H7 (cell line): Measurements from ENCODE around the gene BBS4. TPM values are rescaled to one million over a fixed set of nuclear protein-coding genes. Genes with fewer than 3 reads are reported as not detected.
"Not testable (repeated sequence)": the region's sequence is repeated elsewhere in the genome, so short reads cannot be mapped to it uniquely, and the experiment has no call there.

ENCODE experiments used
- DNase-seq: peaks from one replicate; pipeline ENCODE4 v3.0.0; 2012
- H3K27me3 ChIP-seq: 2 replicates; pipeline ENCODE4 v1.6.0; 2011; ENCODE audit warnings: mild to moderate bottlenecking, low read length; ENCODE audit not compliant: control insufficient read depth, insufficient read depth
- H3K36me3 ChIP-seq: replicated peaks from 2 replicates; pipeline ENCODE4 v1.5.1; 2011; ENCODE audit warnings: low read length; ENCODE audit not compliant: control insufficient read depth, insufficient read depth
- H3K4me3 ChIP-seq: 2 replicates; pipeline ENCODE4 v1.5.1; 2011; ENCODE audit warnings: low read depth, mild to moderate bottlenecking, control low read depth, low read length, moderate library complexity; ENCODE audit not compliant: insufficient read depth
- total RNA-seq: library from RNA; depleted of rRNA; stranded (reverse); fragments of >200 nt; shearing (Covaris generic); gene quantifications from 2 replicates; pipeline ENCODE4 v1.2.3, GENCODE V29; 2014

Gene BBS4
- total RNA-seq, 1 experiment from 2014 or later = 55.1 TPM

DNA sequence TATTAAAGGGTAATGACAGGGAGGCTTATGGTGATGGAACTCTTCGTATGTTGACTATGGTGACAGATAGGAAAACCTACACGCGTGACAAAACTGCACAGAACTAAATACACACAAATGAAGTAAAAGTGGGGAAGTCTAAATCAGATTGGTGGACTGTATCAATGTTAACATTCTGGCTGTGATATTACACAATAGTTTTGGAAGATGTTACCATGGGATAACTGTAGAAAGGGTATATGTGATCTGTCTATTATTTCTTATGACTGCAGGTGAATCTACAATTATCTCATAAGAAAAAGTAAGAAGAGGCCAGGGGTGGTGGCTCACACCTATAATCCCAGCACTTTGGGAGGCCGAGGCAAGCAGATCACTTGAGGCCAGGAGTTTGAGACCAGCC lies 9.2 kb upstream of the BBS4 start:
- Histone ChIP-seq H3K36me3 (no peaks in the 10 kb centered on the region), H3K4me3 (no peak overlapping the region), H3K27me3 (no peaks in the 10 kb centered on the region)
- no peak for DNase-seq

DNA sequence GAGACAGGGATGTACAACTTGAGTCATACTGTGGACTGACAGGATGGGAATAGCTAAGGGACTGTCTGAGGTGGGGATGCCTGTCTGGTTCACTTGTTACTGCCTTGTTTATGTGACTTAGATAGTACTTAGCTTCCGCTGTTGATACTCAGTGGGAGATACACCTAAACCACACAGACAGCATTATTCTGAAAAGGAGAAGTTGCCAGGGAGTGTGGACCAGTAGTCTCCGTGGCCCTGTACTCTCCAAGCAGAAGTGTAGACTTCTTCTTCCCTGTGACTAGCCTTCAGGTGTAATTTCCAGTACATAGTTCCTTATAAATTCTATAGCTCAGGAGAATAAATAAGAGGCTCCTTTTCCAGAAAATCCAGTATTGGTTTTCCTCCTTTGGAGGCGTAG lies 5.1 kb upstream of the BBS4 start:
- no peaks in the 10 kb centered on the region for H3K36me3 ChIP-seq
- H3K27me3 ChIP-seq = no peaks in the 10 kb centered on the region
- no peak overlapping the region for H3K4me3 ChIP-seq
- DNase-seq = no peak

DNA sequence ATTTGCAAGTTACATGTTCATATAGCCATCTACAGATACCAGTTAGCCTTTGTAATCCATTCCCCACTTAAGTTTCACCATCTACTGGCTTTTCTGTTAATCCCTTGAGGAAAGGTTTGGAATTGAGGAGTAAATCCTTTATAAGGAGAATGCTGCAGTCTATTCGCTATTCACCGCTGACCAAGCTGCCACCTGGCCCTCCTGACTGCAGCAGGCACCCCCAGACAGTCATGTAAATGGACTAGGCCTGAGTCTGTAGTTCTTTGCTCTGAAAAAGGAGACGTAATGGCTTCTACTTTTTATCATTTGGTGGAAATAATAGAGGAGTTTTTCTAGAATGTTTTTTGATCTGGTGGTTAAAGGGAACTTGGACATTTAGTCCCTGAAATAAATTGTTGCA lies 3.2 kb upstream of the BBS4 start:
- DNase-seq = no peak
- H3K27me3 ChIP-seq = no peaks in the 10 kb centered on the region

DNA sequence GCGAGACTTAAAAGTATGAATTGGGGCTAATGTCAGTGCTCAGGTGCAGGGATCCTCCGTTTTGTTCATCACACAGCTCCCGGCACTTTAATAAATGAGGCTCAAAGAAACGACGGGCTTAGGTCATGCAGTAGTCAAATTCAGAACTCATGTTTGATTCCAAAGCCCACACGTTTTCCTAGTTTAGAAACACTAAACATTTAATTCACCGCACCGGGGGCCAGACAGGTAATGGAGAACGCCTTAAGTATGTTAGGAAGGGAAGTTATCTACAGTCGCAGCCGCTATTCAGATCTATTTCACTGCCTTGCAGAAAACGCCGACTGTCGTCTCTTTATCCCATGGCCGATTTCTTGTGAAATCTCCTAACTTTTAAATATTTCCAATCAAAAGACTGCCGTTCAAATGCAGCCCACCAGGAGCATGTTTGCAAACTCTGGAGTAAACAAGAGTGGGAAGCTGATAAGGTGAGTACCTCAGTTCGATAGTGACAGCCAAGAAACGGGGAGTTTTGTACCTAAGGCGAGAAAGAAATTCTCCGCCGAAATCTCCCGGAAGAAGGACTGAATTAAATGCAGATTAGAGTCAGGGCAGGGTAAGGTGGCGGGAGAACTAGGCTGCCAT lies 594 bp upstream of the BBS4 start:
- no peak for DNase-seq
- Histone ChIP-seq H3K4me3 (peak overlapping the region; percentile 56), H3K27me3 (no peaks in the 10 kb centered on the region), H3K36me3 (no peaks in the 10 kb centered on the region)

More for the DNA sequence above, 3.2 kb upstream of the BBS4 start:
- Histone ChIP-seq H3K4me3 (no peak overlapping the region), H3K36me3 (no peaks in the 10 kb centered on the region)

DNA sequence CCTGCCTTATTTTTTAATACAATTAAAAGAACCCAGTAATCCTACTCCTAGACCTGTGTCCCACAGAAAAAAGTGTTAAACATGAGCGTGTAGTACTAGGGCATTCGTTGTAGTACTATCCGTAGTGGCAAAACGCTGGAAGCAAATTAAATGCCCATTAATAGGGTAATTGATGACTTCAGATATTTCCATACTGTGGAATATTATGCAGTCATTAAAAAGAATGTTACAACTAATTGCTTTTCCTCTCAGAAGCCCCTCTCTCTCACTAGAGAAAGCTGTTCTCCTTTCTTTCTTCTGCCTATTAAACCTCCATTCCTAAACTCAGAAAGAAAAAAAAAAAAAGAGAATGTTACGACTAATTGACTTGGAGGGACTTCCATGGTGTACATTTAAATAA lies 2.7 kb downstream of the BBS4 start:
- no peak for DNase-seq
- no peaks in the 10 kb centered on the region for H3K36me3 ChIP-seq
- H3K4me3 ChIP-seq = no peak overlapping the region
- no peaks in the 10 kb centered on the region for H3K27me3 ChIP-seq

DNA sequence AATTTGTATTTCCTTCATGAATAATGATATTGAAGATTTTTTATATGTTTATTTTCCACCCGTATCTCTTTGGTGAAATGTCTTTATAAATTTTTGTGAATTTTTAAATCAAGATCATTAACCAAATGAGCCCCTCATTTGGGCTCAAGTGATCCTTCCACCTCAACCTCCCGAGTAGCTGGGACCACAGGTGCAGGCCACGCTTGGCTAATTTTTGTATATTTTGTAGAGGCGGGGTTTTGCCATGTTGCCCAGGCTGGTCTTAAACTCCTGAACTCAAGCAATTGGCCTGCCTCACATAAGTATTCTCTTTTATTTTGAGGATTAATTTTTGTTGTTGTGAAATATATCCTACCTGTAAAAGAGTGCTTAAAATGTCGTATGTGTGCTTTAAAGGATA lies 4.9 kb downstream of the BBS4 start:
- Histone ChIP-seq H3K36me3 (no peaks in the 10 kb centered on the region), H3K27me3 (no peaks in the 10 kb centered on the region), H3K4me3 (no peak overlapping the region)
- DNase-seq = no peak

DNA sequence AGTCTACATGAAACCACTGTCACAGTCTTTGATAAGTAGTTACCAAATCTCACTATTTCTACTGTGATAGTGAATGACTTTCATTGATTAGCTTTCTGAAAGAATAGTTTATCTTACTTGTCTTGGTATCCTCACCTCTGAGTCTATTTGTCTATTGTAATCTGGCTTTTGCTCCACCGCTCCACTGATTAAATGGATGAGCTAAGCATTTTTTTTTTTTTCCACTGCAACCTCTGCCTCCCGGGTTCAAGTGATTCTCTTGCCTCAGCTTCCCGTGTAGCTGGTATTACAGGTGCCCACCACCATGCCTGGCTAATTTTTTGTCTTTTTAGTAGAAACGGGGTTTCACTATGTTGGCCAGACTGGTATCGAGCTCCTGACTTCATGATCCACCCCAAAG lies 12.9 kb downstream of the BBS4 start:
- no peak overlapping the region for H3K4me3 ChIP-seq
- no peaks in the 10 kb centered on the region for H3K36me3 ChIP-seq
- no peaks in the 10 kb centered on the region for H3K27me3 ChIP-seq
- DNase-seq = no peak

DNA sequence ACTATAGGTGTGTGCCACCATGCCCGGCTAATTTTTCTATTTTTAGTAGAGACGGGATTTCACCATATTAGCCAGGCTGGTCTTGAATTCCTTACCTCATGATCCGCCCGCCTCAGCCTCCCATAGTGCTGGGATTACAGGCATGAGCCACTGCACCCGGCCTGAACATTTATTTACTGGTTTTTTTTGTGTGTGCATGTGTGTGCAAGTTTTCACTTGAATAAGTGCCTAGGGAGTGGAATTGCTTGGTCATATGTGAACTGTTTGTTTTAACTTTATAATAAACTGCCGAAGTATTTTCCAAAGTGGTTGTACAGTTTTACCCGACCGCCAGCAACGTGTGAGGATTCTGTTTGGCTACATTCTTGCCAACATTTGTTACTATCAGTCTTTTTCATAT lies 14.1 kb downstream of the BBS4 start:
- Histone ChIP-seq H3K36me3 (no peaks in the 10 kb centered on the region), H3K27me3 (no peaks in the 10 kb centered on the region), H3K4me3 (no peak overlapping the region)
- no peak for DNase-seq

DNA sequence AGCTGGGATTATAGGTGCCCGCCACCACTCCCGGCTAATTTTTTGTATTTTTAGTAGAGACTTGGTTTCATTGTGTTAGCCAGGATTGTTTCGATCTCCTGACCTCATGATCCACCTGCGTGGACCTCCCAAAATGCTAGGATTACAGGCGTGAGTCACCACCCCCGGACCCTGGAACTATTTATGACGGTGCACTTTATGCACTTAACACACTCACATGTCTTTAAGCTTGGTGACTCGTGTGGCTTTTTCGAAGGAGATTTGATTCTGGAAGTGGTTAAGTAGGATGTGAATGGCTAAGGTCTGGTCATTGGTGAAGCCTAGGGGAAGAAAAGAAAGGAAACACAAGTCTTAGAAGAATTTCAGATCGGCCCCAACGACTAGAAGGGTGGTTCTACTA lies 20.3 kb downstream of the BBS4 start:
- no peak for DNase-seq
- Histone ChIP-seq H3K36me3 (no peaks in the 10 kb centered on the region), H3K4me3 (no peak overlapping the region), H3K27me3 (no peaks in the 10 kb centered on the region)

DNA sequence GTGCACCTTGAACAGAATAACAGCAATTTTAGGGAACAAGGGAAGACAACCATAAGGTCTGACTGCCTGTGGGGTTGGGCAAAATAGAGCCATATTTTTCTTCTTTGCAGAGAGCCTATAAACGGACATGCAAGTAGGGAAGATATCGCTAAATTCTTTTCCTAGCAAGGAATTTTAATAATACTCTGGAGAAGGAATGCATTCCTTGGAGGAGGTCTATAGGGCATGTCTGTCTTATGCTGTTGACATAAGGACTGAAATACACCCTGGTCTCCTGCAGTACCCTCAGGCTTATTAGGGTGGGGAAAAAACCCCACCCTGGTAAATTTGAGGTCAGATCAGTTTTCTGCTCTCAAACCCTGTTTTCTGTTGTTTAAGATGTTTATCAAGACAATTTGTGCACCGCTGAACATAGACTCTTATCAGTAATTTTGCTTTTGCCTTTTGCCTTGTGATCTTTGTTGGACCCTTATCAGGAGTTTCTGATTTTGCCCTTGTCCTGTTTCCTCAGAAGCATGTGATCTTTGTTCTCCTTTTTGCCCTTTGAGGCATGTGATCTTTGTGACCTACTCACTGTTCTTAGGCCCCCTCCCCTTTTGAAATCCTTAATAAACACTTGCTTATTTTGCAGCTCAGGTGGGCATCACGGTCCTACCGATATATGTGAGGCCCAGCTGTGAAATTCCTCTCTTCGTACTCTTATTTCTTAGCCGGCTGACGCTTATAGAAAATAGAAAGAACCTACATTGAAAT lies 22.7 kb downstream of the BBS4 start:
- not testable (repeated sequence) for H3K36me3 ChIP-seq, DNase-seq, H3K27me3 ChIP-seq, H3K4me3 ChIP-seq

DNA sequence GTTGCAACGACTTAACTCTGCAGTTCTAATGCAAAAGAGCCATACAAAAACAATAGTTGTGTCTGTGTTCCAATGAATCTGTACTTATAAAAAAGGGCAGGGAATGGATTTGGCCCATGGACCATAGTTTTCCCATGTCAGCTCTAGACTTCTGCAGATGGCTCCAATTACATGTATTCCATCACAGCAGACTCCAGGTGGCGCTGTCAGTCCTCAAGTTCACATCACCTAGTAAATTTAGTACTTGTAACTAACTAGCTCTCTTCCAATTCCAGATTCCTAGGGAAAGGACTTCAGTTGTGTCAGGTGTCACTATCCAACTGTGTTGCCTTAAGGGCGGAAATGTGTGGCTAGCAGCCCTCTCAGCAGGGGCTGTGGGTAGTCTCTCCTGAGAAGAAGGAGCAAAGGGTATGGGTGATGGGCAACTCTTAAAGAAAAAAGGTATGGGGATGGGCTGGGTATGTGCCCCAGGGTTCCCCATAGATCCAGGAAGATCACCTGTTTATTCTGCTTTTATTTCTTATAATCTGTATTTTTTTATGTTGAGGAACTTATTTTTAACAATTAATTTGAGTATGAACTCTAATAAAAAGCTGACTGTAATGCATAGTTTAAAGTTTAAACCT lies 36.2 kb downstream of the BBS4 start:
- Histone ChIP-seq H3K36me3 (0 out of 2 replicates have a peak, but pooled peaks cover 1% of the 10 kb centered on the region), H3K4me3 (no peak overlapping the region), H3K27me3 (no peaks in the 10 kb centered on the region)
- peak; percentile 63 for DNase-seq

DNA sequence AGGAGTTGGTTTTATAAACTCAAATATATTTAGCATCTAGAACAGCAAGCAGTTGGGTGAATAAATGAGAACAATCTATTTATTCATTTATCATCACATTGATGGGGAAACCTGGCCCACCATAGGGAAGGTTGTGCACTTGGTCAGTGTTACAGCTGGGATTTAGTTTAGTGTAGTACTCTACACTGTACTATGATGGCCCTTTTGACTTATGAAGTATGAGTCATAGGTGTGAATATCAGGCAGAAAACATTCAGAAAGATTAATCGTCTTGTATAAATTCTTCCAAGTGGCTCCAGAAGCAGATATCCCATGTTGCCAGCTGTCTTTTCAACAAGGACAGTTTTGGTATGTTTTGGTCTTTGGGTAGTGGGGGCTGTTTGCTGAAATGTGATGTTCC lies 38.0 kb downstream of the BBS4 start:
- Histone ChIP-seq H3K36me3 (no peaks in the 10 kb centered on the region), H3K4me3 (no peak overlapping the region), H3K27me3 (no peaks in the 10 kb centered on the region)
- DNase-seq = no peak

DNA sequence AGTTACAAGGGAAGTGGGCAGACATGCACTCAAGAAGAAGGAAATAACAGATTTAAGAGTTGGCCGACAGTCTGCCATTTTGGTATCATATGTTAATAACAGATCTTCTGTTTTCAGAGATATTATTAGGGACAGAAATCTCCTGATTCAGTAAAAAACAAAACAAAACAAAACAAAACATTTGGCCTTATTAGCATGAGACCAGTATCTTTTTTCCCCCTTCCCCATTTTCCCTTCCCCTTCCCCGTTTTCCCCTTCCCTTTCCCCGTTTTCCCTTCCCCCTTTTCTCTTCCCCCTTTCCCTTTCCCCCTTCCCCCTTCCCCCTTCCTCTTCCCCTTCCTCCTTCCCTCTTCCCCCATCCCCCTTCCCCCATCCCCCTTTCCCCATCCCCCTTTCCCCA lies 39.4 kb downstream of the BBS4 start:
- Histone ChIP-seq H3K4me3 (no peak overlapping the region), H3K27me3 (no peaks in the 10 kb centered on the region), H3K36me3 (0 out of 2 replicates have a peak, but pooled peaks cover 1% of the 10 kb centered on the region)
- no peak for DNase-seq

DNA sequence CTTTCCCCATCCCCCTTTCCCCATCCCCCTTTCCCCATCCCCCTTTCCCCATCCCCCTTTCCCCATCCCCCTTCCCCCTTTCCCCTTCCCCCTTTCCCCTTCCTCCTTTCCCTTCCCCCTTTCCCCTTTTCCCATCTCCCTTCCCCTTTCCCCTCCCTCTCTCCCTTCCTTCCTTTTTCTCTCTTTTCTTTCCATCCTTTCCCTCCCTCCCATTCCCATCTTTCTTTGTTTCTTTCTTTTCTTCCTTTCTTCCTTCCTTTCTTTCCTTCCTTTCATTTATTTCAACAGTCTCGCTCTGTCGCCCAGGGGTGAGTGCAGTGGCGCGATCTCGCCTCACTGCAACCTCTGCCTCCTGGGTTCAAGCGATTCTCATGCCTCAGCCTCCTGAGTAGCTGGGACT lies 39.8 kb downstream of the BBS4 start:
- not testable (repeated sequence) for H3K27me3 ChIP-seq, DNase-seq, H3K4me3 ChIP-seq, H3K36me3 ChIP-seq

DNA sequence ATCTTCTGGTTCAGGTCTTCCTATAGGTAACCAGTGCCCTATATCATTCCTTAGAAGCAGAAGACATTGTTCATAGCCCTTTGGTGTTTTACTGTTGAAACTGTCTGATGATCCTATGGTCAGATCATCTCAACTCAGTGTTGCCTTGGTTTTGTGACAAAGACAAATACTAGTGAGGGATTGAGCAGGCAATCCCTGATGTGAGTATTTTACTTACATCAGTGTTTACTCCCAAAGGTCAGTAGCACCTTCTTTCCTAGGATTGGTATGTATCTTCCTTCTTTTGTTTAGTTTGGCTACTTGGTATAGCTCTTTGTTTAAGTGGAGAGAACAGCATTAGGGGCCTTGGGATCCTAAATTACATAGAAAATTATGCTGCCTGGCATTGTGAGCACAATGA lies 41.1 kb downstream of the BBS4 start:
- Histone ChIP-seq H3K4me3 (no peak overlapping the region), H3K36me3 (peaks cover 4% of the 10 kb centered on the region), H3K27me3 (no peaks in the 10 kb centered on the region)
- no peak for DNase-seq
